ENCODE results near the gene SFMBT1. TPM values are rescaled to one million over a fixed set of nuclear protein-coding genes. Genes with fewer than 3 reads are reported as not detected.

The SFMBT1 gene
- total and polyA plus RNA-seq, 8 donors = 4.9 to 15.8 (median 12.8) TPM

GRCh38 chr3:52904000-52904399 is 141.9 kb downstream of the SFMBT1 start:
- H3K9me3 ChIP-seq = no peaks in the 10 kb centered on the region
- ATAC-seq (no peak), DNase-seq (no peak), FAIRE-seq (no peak)
- H3K27me3 ChIP-seq = no peaks in the 10 kb centered on the region
- H3K4me1 ChIP-seq = peaks cover 0 to 8% (median 0%) of the 10 kb centered on the region in 3 donors
- intact Hi-C loops (cut with DNase I) = no loop called here
- H3K4me3 ChIP-seq = no peak overlapping the region
- H3K27ac ChIP-seq = no peak overlapping the region
- TF ChIP-seq, protein P1, sequence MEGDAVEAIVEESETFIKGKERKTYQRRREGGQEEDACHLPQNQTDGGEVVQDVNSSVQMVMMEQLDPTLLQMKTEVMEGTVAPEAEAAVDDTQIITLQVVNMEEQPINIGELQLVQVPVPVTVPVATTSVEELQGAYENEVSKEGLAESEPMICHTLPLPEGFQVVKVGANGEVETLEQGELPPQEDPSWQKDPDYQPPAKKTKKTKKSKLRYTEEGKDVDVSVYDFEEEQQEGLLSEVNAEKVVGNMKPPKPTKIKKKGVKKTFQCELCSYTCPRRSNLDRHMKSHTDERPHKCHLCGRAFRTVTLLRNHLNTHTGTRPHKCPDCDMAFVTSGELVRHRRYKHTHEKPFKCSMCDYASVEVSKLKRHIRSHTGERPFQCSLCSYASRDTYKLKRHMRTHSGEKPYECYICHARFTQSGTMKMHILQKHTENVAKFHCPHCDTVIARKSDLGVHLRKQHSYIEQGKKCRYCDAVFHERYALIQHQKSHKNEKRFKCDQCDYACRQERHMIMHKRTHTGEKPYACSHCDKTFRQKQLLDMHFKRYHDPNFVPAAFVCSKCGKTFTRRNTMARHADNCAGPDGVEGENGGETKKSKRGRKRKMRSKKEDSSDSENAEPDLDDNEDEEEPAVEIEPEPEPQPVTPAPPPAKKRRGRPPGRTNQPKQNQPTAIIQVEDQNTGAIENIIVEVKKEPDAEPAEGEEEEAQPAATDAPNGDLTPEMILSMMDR (IDR thresholded peaks at IDR 0.05) = no peak
- 64 to 65% methylated on average over 3 of the region's 3 CpGs for WGBS, 2 donors
- peaks cover 0 to 6% (median 4%) of the 10 kb centered on the region in 3 donors for H3K36me3 ChIP-seq

GRCh38 chr3:52897130-52898122 is 148.4 kb downstream of the SFMBT1 start, which contains the start of gene STIMATE:
STIMATE (minus strand) TSS chr3:52897548; CDS start chr3:52897450, 98 bp downstream.
- Histone ChIP-seq H3K27me3 (no peaks in the 10 kb centered on the region), H3K4me1 (peaks cover 7 to 36% (median 24%) of the 10 kb centered on the region in 3 donors), H3K27ac (peak within 1 kb of the TSS in 2 of 4 donors; percentile 6 to 27), H3K9me3 (no peaks in the 10 kb centered on the region), H3K36me3 (no peaks in the 10 kb centered on the region), H3K4me3 (peak within 1 kb of the TSS; percentile 76 to 98 (median 86))
- TF ChIP-seq, protein P1 (IDR thresholded peaks at IDR 0.05) = no peak
- FAIRE-seq (no peak), DNase-seq (peak; percentile 88 to 96 (median 90)), ATAC-seq (peak; percentile 91 to 96 (median 93))
- intact Hi-C loops (cut with DNase I) = no loop called here
- 0% methylated on average over 54 to 85 of the region's 85 CpGs for WGBS, 2 donors

DNA sequence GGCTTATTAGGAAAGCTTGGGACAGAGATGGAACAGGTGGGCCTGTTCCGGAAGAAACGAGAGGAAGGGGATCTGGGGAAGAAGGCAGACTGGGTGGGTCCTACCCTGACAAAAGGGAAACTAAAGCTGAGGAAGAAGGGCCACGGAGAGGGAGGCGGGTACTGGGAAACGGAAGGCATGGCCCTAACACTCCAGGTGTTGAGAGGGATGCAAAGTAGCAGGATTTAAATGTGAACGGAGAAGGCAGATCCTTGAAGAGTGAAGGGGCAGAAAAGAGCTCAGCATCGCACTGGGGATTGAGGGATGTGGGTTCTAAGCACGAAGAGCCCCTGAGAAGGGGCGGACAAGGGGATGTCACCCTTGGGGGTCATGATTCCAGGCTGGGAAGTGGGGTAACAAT is 149.3 kb downstream of the SFMBT1 start:
- H3K4me1 ChIP-seq = peaks cover 15 to 44% (median 32%) of the 10 kb centered on the region in 3 donors
- no peaks in the 10 kb centered on the region for H3K9me3 ChIP-seq
- ATAC-seq (no peak), FAIRE-seq (no peak), DNase-seq (no peak)
- TF ChIP-seq, protein P1 (IDR thresholded peaks at IDR 0.05) = no peak
- intact Hi-C loops (cut with DNase I) = no loop called here
- H3K27me3 ChIP-seq = no peaks in the 10 kb centered on the region
- H3K27ac ChIP-seq = peak overlapping the region in 2 of 4 donors; percentile 6 to 27
- H3K4me3 ChIP-seq = peak overlapping the region; percentile 76 to 98 (median 86)
- H3K36me3 ChIP-seq = no peaks in the 10 kb centered on the region
- WGBS, 2 donors = 4% methylated on average over 9 of the region's 9 CpGs

GRCh38 chr3:52896151-52896550 is 149.7 kb downstream of the SFMBT1 start:
- intact Hi-C loops (cut with DNase I) = no loop called here
- ATAC-seq (no peak), DNase-seq (no peak), FAIRE-seq (no peak)
- H3K36me3 ChIP-seq = no peaks in the 10 kb centered on the region
- H3K4me3 ChIP-seq = peak overlapping the region in 3 of 4 donors; percentile 76 to 90 (median 81)
- H3K27ac ChIP-seq = peak overlapping the region in 1 of 4 donors; percentile 6
- no peaks in the 10 kb centered on the region for H3K27me3 ChIP-seq
- no peaks in the 10 kb centered on the region for H3K9me3 ChIP-seq
- H3K4me1 ChIP-seq = peaks cover 19 to 49% (median 36%) of the 10 kb centered on the region in 3 donors
- TF ChIP-seq, protein P1 (IDR thresholded peaks at IDR 0.05) = no peak
- 16 to 17% methylated on average over 3 of the region's 3 CpGs for WGBS, 2 donors
